MM.1S (cell line): ENCODE results near the gene TBX20.
"Not testable (repeated sequence)": the region's sequence is repeated elsewhere in the genome, so short reads cannot be mapped to it uniquely, and the experiment has no call there.

Experiments
- DNase-seq: peaks from one replicate; pipeline ENCODE4 v3.0.0-alpha.2; 2015
- H2AFZ ChIP-seq: fragments of 300-600 bp; sonication (generic); 2 replicates; pipeline ENCODE4 v1.6.0; 2016; ENCODE audit warnings: antibody characterized with exemption, low read length
- H3F3A ChIP-seq: fragments of 300-600 bp; sonication (generic); 2 replicates; pipeline ENCODE4 v1.6.1; 2016; ENCODE audit warnings: mild to moderate bottlenecking, antibody characterized with exemption, low read length, moderate library complexity, mixed read lengths; ENCODE audit not compliant: insufficient read depth
- H3K27ac ChIP-seq: fragments of 300-600 bp; sonication (generic); 2 replicates; pipeline ENCODE4 v1.5.1; 2016; ENCODE audit warnings: mild to moderate bottlenecking, low read length
- H3K27me3 ChIP-seq: fragments of 300-600 bp; sonication (generic); replicated peaks from 2 replicates; pipeline ENCODE4 v1.6.0; 2016; ENCODE audit warnings: low read length; ENCODE audit not compliant: insufficient read depth
- H3K36me3 ChIP-seq: fragments of 300-600 bp; sonication (generic); replicated peaks from 2 replicates; pipeline ENCODE4 v1.6.1; 2016; ENCODE audit warnings: mild to moderate bottlenecking, low read length, mixed read lengths; ENCODE audit not compliant: insufficient read depth
- H3K4me1 ChIP-seq: fragments of 300-600 bp; sonication (generic); 2 replicates; pipeline ENCODE4 v1.6.1; 2016; ENCODE audit warnings: low read length, mixed read lengths
- H3K4me2 ChIP-seq: fragments of 300-600 bp; sonication (generic); 2 replicates; pipeline ENCODE4 v1.6.0; 2016; ENCODE audit warnings: low read depth, low read length
- H3K4me3 ChIP-seq: fragments of 300-600 bp; sonication (generic); 2 replicates; pipeline ENCODE4 v1.5.1; 2016; ENCODE audit warnings: low read length, mixed read lengths
- H3K79me2 ChIP-seq: fragments of 300-600 bp; sonication (generic); 2 replicates; pipeline ENCODE4 v1.6.1; 2016; ENCODE audit warnings: mixed run types, low read length, mixed read lengths
- H3K9ac ChIP-seq: fragments of 300-600 bp; sonication (generic); 2 replicates; pipeline ENCODE4 v1.6.1; 2016; ENCODE audit warnings: low read length, mixed read lengths
- H3K9me2 ChIP-seq: fragments of 300-600 bp; sonication (generic); replicated peaks from 2 replicates; pipeline ENCODE4 v1.6.1; 2016; ENCODE audit warnings: mild to moderate bottlenecking, low read length, mixed read lengths; ENCODE audit not compliant: insufficient read depth
- H3K9me3 ChIP-seq: fragments of 300-600 bp; sonication (generic); replicated peaks from 2 replicates; pipeline ENCODE4 v1.6.1; 2016; ENCODE audit warnings: mild to moderate bottlenecking, low read length, mixed read lengths; ENCODE audit not compliant: insufficient read depth
- H4K20me1 ChIP-seq: fragments of 300-600 bp; sonication (generic); 2 replicates; pipeline ENCODE4 v1.6.1; 2016; ENCODE audit warnings: mild to moderate bottlenecking, low read length, moderate library complexity, mixed read lengths; ENCODE audit not compliant: insufficient read depth
- EZH2 ChIP-seq: fragments of 300-600 bp; sonication (generic); optimal IDR thresholded peaks from 2 replicates; pipeline ENCODE3; 2017; ENCODE audit warnings: low read depth, mild to moderate bottlenecking, antibody characterized with exemption, low read length, mixed read lengths
- EZH2phosphoT487 ChIP-seq: fragments of 300-600 bp; sonication (generic); IDR thresholded peaks from 2 replicates; pipeline ENCODE4 v1.6.1; 2018; ENCODE audit warnings: antibody characterized with exemption, low read length

TBX20 gene

GRCh38 chr7:35232994-35233393 lies 20.9 kb downstream of the TBX20 start:
- peak; percentile 55 for DNase-seq
- H3K4me1 ChIP-seq: peaks cover 12% of the 10 kb centered on the region
- H3K27me3 ChIP-seq: no peaks in the 10 kb centered on the region
- H3K9me2 ChIP-seq: no peaks in the 10 kb centered on the region
- TF ChIP-seq EZH2 (no peak), EZH2phosphoT487 (no peak)
- H3K79me2 ChIP-seq: no peaks in the 10 kb centered on the region
- H3K4me2 ChIP-seq: peak overlapping the region; percentile 41
- H3K4me3 ChIP-seq: peak overlapping the region; percentile 28
- H3F3A ChIP-seq: peaks cover 13% of the 10 kb centered on the region
- no peaks in the 10 kb centered on the region for H3K9me3 ChIP-seq
- no peaks in the 10 kb centered on the region for H4K20me1 ChIP-seq
- H2AFZ ChIP-seq: no peak overlapping the region
- no peaks in the 10 kb centered on the region for H3K36me3 ChIP-seq
- H3K27ac ChIP-seq: peak overlapping the region; percentile 46; the same call in 1 of the 2 replicates
- no peak overlapping the region for H3K9ac ChIP-seq

DNA sequence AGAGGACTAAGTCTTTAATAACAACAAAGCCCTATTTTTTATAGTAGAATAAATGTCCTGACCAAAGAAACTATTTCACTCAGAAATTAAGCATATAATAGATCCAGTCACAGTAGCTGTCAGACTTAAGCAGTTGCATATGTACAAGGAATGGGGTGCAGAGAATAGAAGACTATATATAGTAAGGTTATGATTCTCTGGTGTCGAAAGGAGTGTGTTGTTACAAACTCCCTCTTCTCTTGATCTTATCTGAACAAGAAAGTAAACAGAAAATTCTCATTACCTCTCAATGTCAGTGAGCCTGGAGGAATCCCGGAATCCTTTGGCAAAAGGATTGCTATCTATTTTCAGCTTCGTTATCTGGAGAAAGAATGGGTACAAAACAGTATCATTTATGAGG lies 22.7 kb downstream of the TBX20 start:
- not testable (repeated sequence) for H3K36me3 ChIP-seq, H3K9me2 ChIP-seq, H3K9me3 ChIP-seq, H3K4me3 ChIP-seq, H3K27me3 ChIP-seq, H3K4me2 ChIP-seq, H3K9ac ChIP-seq, H3K27ac ChIP-seq, DNase-seq, H4K20me1 ChIP-seq, H2AFZ ChIP-seq, H3K79me2 ChIP-seq
- Histone ChIP-seq H3F3A (peaks cover 13% of the 10 kb centered on the region), H3K4me1 (peaks cover 12% of the 10 kb centered on the region)

- not testable (repeated sequence) for H2AFZ ChIP-seq, H4K20me1 ChIP-seq
- H3K4me1 ChIP-seq: peaks cover 12% of the 10 kb centered on the region
These were observed 24.7 kb downstream of the TBX20 start for GRCh38 chr7:35229116-35229780.

GRCh38 chr7:35228496-35229051 lies 25.3 kb downstream of the TBX20 start:
- peaks cover 12% of the 10 kb centered on the region for H3F3A ChIP-seq
- H3K36me3 ChIP-seq, H3K79me2 ChIP-seq, H3K27ac ChIP-seq, H4K20me1 ChIP-seq, H3K4me2 ChIP-seq, H3K4me3 ChIP-seq, H3K9ac ChIP-seq, H3K27me3 ChIP-seq, H3K9me3 ChIP-seq, DNase-seq, H3K9me2 ChIP-seq, H2AFZ ChIP-seq: not testable (repeated sequence)
- peaks cover 10% of the 10 kb centered on the region for H3K4me1 ChIP-seq

More at GRCh38 chr7:35229116-35229780, 24.7 kb downstream of the TBX20 start:
- DNase-seq, H3K9me3 ChIP-seq, H3K4me2 ChIP-seq, H3K9me2 ChIP-seq, H3K79me2 ChIP-seq, H3K36me3 ChIP-seq, H3K27me3 ChIP-seq, H3K4me3 ChIP-seq, H3K27ac ChIP-seq, H3K9ac ChIP-seq: not testable (repeated sequence)
- peaks cover 13% of the 10 kb centered on the region for H3F3A ChIP-seq

DNA sequence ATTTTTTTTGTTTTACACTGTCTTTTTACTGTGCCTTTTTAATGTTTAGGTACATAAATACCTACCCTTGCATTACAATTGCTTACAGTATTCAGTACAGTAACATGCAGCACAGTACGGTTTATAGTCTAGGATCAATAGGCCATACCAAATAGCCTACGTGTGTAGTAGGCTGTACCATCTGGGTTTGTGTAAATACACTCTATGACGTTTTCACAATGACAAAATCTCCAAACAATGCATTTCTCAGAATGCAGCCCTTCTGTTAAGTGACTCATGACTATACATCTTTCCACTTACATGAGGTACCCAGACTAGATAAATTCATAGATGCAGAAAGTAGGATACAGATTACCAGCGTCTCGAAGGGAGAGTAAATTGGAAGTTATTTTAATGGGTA lies 26.5 kb downstream of the TBX20 start:
- H3K79me2 ChIP-seq, H3K9ac ChIP-seq, H3K27ac ChIP-seq, H3K9me2 ChIP-seq, H2AFZ ChIP-seq, H3K4me1 ChIP-seq, DNase-seq, H3K27me3 ChIP-seq, H3F3A ChIP-seq, H3K4me3 ChIP-seq, H3K36me3 ChIP-seq, H4K20me1 ChIP-seq, H3K9me3 ChIP-seq, H3K4me2 ChIP-seq: not testable (repeated sequence)

- H3K9me2 ChIP-seq, DNase-seq, H3K27me3 ChIP-seq, H3K79me2 ChIP-seq, H3K9me3 ChIP-seq, H2AFZ ChIP-seq, H3F3A ChIP-seq, H3K4me2 ChIP-seq, H3K27ac ChIP-seq, H3K36me3 ChIP-seq, H4K20me1 ChIP-seq, H3K4me1 ChIP-seq, H3K9ac ChIP-seq, H3K4me3 ChIP-seq: not testable (repeated sequence)
These were observed 31.5 kb downstream of the TBX20 start for GRCh38 chr7:35222445-35222844.

- not testable (repeated sequence) for H3K9me3 ChIP-seq, H3K79me2 ChIP-seq, H2AFZ ChIP-seq, H3F3A ChIP-seq, H3K36me3 ChIP-seq, H4K20me1 ChIP-seq, H3K9ac ChIP-seq, H3K4me3 ChIP-seq, DNase-seq, H3K27me3 ChIP-seq, H3K4me1 ChIP-seq, H3K27ac ChIP-seq, H3K4me2 ChIP-seq, H3K9me2 ChIP-seq
These were observed 33.7 kb downstream of the TBX20 start for GRCh38 chr7:35220176-35220575.
